T-helper 1 cell treated with Interleukin-12 subunit alpha and Interleukin-12 subunit beta and Interleukin-4 antibody, amounts not matched to agents 30 μg/mL and 1 μg/mL, for 36 hours (primary cell): Measurements from ENCODE around the gene RASA4B.
"Not testable (repeated sequence)": the region's sequence is repeated elsewhere in the genome, so short reads cannot be mapped to it uniquely, and the experiment has no call there.

Experiments used
- H3K27ac Mint-ChIP-seq: one replicate; pipeline ENCODE4 v1.8.0; 2021; ENCODE audit warnings: mild to moderate bottlenecking, mixed read lengths
- H3K27me3 Mint-ChIP-seq: one replicate; pipeline ENCODE4 v1.8.0; 2021; ENCODE audit warnings: low read depth, mixed read lengths
- H3K36me3 Mint-ChIP-seq: one replicate; pipeline ENCODE4 v1.8.0; 2021; ENCODE audit warnings: low read depth, mixed read lengths
- H3K4me1 Mint-ChIP-seq: one replicate; pipeline ENCODE4 v1.8.0; 2021; ENCODE audit warnings: low read depth, mixed read lengths
- H3K4me3 Mint-ChIP-seq: one replicate; pipeline ENCODE4 v1.8.0; 2021; ENCODE audit warnings: mild to moderate bottlenecking, moderate library complexity, mixed read lengths
- H3K9me3 Mint-ChIP-seq: one replicate; pipeline ENCODE4 v1.8.0; 2021; ENCODE audit warnings: mixed read lengths

RASA4B gene

DNA sequence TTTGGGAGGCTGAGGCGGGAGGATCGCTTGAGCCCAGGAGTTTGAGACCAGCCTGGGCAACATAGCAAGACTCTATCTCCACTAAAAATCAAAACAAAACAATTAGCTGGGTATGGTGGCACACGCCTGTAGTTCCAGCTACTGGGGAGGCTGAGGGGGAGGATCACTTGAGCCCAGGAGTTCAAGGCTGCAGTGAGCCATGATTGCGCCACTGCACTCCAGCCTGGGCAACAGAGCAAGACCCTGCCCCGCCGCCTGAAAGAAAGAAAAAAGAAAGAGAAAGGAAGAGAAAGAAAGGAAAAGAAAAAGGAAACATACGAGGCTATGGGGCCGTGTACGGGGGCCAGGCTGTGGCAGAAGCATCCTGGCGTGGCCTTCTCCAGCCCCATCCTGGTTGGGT is 62.6 kb downstream of the RASA4B start:
- not testable (repeated sequence) for H3K27me3 Mint-ChIP-seq, H3K9me3 Mint-ChIP-seq, H3K4me3 Mint-ChIP-seq, H3K36me3 Mint-ChIP-seq, H3K4me1 Mint-ChIP-seq, H3K27ac Mint-ChIP-seq

DNA sequence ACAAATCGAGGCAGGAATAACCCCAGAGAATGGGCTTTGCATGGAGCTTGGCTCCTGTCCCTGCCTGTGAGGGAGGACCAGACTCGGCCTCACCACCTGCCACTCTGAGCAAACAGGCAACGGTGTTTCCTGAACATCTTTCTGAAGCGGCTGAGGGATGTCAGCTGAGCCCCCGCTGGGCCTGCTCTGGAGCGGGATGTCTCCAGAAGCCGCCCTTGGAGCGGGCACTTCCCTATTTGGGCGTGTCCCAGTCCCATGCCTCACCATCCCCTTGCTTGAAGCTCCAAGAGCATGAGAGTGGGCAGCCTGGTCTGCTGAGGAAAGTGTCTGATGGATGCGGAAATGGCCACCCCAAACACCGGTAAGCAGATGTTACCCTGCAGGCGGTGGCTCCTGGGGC is 63.1 kb downstream of the RASA4B start:
- no peak overlapping the region for H3K27ac Mint-ChIP-seq
- no peak overlapping the region for H3K4me3 Mint-ChIP-seq
- H3K4me1 Mint-ChIP-seq: no peaks in the 10 kb centered on the region
- H3K36me3 Mint-ChIP-seq: no peaks in the 10 kb centered on the region
- no peaks in the 10 kb centered on the region for H3K27me3 Mint-ChIP-seq
- no peaks in the 10 kb centered on the region for H3K9me3 Mint-ChIP-seq

GRCh38 chr7:102453319-102453718 is 64.3 kb downstream of the RASA4B start:
- Mint-ChIP-seq H3K27me3 (no peaks in the 10 kb centered on the region), H3K4me3 (no peak overlapping the region), H3K36me3 (peaks cover 5% of the 10 kb centered on the region), H3K27ac (no peak overlapping the region), H3K9me3 (no peaks in the 10 kb centered on the region), H3K4me1 (no peaks in the 10 kb centered on the region)

DNA sequence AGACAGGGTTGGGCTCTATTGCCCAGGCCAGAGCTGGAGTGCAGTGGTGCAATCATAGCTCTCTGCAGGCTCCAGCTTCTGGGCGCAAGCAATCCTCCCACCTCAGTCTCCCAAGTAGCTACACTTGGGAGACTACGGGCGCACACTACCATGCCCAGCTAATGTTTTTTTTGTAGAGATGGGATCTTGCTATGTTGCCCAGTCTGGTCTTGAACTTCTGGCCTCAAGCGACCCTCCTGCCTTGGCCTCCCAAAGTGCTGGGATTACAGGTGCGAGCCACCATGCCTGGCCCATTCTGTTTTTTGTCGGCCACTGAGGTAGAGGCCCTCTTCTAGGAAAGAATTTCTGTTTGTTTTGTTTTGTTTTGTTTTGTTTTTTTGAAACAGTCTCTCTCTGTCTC is 65.1 kb downstream of the RASA4B start:
- Mint-ChIP-seq H3K27me3 (no peaks in the 10 kb centered on the region), H3K9me3 (no peaks in the 10 kb centered on the region), H3K4me1 (no peaks in the 10 kb centered on the region), H3K4me3 (no peak overlapping the region), H3K36me3 (peaks cover 5% of the 10 kb centered on the region), H3K27ac (no peak overlapping the region)

GRCh38 chr7:102451371-102452054 is 66.1 kb downstream of the RASA4B start:
- Mint-ChIP-seq H3K4me3 (no peak overlapping the region), H3K27ac (no peak overlapping the region), H3K4me1 (no peaks in the 10 kb centered on the region), H3K9me3 (no peaks in the 10 kb centered on the region), H3K27me3 (no peaks in the 10 kb centered on the region), H3K36me3 (peaks cover 5% of the 10 kb centered on the region)

DNA sequence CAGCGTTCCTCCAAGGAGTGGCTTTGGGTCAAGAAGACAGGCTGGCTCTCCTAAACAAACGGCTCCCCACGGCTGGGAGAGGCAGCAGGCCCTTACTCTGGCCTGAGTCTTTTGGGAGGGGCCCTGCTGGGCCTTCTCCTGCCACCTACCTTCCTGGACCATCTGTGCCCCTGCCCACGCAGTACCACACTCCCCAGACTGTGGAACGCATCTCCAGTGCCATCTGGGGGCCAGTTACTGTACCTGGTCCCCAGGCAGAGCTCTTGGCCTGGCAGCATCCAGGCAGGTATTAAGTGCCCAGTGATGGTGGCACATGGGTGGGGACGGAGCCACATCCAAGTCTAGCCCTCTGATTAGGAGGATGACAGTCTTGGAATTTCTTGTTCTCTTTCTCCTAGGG is 67.3 kb downstream of the RASA4B start:
- Mint-ChIP-seq H3K4me1 (no peaks in the 10 kb centered on the region), H3K27ac (no peak overlapping the region)

DNA sequence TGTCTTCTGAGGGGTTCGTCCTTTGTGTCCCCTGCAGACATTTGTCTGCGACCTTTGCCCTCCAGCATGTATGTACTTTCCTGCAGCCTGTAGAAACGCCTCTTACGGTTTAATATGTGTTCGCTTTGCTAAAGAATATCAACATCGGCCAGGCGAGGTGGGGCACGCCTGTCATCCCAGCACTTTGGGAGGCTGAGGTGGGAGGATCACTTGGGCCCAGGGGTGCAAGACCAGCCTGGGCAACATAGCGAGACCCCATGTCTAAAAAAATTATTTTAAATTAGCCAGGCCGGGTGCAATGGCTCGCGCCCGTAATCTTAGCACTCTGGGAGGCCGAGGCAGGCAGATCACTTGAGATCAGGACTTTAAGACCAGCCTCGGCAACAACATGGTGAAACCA is 68.4 kb downstream of the RASA4B start:
- peaks cover 13% of the 10 kb centered on the region for H3K36me3 Mint-ChIP-seq
- no peaks in the 10 kb centered on the region for H3K4me1 Mint-ChIP-seq
- H3K9me3 Mint-ChIP-seq: no peaks in the 10 kb centered on the region
- no peak overlapping the region for H3K4me3 Mint-ChIP-seq
- H3K27ac Mint-ChIP-seq: no peak overlapping the region
- H3K27me3 Mint-ChIP-seq: no peaks in the 10 kb centered on the region

More for the DNA sequence above, 67.3 kb downstream of the RASA4B start:
- Mint-ChIP-seq H3K4me3 (no peak overlapping the region), H3K9me3 (no peaks in the 10 kb centered on the region), H3K36me3 (peaks cover 8% of the 10 kb centered on the region), H3K27me3 (no peaks in the 10 kb centered on the region)

DNA sequence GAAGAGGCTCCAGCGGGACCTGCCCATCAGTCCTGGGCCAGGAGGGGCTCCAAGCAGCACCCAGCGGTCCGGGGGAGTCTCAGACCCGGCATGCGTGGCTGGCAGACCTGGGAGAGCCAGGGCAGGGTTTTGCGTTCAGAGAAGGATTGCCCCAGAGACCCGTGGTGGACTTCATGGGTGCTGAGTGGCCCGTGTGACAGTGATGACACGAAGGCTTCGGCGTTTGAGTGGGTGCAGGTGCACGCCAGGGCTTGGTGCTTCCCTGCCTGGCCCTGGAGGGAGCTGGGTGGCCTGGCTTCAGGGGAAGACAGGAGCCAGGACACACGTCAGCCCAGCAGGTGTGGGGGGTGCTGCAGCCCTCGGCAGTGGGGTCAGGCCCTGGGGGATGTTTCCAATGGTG is 70.3 kb downstream of the RASA4B start:
- H3K27me3 Mint-ChIP-seq: no peaks in the 10 kb centered on the region
- no peak overlapping the region for H3K27ac Mint-ChIP-seq
- peaks cover 13% of the 10 kb centered on the region for H3K36me3 Mint-ChIP-seq
- no peak overlapping the region for H3K4me3 Mint-ChIP-seq
- peaks cover 2% of the 10 kb centered on the region for H3K4me1 Mint-ChIP-seq
- no peaks in the 10 kb centered on the region for H3K9me3 Mint-ChIP-seq

DNA sequence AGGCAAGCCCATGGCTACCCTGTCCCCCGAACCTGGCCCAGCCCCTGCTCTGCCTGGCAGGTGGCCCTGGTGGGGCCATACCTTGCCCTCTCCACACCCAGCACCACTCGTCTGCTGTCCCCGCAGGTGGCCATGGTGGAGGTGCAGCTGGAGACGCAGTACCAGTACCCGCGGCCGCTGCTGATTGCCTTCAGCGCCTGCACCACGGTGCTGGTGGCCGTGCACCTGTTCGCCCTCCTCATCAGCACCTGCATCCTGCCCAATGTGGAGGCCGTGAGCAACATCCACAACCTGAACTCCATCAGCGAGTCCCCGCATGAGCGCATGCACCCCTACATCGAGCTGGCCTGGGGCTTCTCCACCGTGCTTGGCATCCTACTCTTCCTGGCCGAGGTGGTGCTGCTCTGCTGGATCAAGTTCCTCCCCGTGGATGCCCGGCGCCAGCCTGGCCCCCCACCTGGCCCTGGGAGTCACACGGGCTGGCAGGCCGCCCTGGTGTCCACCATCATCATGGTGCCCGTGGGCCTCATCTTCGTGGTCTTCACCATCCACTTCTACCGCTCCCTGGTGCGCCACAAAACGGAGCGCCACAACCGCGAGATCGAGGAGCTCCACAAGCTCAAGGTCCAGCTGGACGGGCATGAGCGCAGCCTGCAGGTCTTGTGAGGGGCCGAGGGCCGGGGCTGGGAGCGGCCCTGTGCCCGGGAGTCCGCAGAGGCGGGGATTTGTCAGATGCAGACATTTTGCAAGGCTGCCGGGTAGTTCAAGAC is 71.0 kb downstream of the RASA4B start:
- Mint-ChIP-seq H3K27ac (no peak overlapping the region), H3K9me3 (no peaks in the 10 kb centered on the region), H3K4me1 (peaks cover 2% of the 10 kb centered on the region), H3K36me3 (peaks cover 16% of the 10 kb centered on the region), H3K27me3 (no peaks in the 10 kb centered on the region), H3K4me3 (no peak overlapping the region)

DNA sequence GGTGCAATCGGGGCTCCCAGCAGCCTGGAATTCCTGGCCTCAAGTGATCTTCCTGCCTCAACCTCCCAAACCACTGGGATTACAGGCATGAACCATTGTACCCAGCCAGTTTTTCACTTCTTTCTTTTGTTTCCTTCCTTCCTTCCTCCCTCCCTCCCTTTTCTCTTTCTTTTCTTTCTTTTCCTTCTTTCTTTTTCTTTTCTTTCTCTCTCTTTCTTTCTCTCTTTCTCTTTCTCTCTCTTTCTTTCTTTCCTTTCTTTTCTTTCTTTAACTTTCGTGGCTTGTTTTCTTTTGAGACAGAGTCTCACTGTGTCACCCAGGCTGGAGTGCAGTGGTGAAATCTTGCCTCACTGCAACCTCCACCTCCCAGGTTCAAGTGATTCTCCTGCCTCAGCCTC is 71.9 kb downstream of the RASA4B start:
- Mint-ChIP-seq H3K4me1 (peaks cover 2% of the 10 kb centered on the region), H3K4me3 (no peak overlapping the region), H3K36me3 (peaks cover 17% of the 10 kb centered on the region), H3K27ac (peak overlapping the region; percentile 1), H3K27me3 (no peaks in the 10 kb centered on the region), H3K9me3 (no peaks in the 10 kb centered on the region)

DNA sequence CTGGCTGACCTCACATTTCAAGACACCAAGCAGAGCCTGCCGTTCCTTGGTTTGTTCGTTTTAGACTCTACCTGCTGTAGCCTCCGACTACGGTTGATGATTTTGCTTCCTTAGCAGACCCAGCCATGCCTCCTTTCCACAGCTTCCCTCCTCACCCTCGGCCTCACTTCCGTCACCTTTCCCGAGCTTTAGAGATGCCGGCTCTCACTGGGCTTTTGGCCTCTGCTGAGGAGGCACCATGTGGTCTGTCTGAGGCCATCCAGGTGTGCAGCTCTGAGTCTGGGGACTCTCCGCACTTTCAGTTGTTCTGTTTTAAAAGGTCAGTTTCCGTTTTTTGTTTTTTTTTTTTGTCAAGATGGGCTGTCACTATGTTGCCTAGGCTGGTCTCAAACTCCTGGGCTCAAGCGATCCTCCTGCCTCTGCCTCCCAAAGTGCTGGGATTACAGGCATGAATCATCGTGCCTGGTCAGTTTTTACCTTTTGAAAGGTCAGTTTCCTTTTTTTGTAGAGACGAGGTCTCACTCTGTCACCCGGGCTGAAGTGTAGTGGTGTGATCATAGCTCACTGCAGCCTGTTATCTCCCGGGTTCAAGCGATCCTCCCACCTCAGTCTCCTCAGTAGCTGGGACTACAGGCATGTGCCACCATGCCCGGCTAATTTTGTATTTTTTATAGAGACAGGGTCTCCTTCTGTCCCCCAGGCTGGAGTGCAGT is 72.5 kb downstream of the RASA4B start:
- no peak overlapping the region for H3K4me3 Mint-ChIP-seq
- peak overlapping the region; percentile 18 for H3K27ac Mint-ChIP-seq
- H3K4me1 Mint-ChIP-seq: peaks cover 2% of the 10 kb centered on the region
- H3K9me3 Mint-ChIP-seq: no peaks in the 10 kb centered on the region
- H3K36me3 Mint-ChIP-seq: peaks cover 17% of the 10 kb centered on the region
- H3K27me3 Mint-ChIP-seq: no peaks in the 10 kb centered on the region

DNA sequence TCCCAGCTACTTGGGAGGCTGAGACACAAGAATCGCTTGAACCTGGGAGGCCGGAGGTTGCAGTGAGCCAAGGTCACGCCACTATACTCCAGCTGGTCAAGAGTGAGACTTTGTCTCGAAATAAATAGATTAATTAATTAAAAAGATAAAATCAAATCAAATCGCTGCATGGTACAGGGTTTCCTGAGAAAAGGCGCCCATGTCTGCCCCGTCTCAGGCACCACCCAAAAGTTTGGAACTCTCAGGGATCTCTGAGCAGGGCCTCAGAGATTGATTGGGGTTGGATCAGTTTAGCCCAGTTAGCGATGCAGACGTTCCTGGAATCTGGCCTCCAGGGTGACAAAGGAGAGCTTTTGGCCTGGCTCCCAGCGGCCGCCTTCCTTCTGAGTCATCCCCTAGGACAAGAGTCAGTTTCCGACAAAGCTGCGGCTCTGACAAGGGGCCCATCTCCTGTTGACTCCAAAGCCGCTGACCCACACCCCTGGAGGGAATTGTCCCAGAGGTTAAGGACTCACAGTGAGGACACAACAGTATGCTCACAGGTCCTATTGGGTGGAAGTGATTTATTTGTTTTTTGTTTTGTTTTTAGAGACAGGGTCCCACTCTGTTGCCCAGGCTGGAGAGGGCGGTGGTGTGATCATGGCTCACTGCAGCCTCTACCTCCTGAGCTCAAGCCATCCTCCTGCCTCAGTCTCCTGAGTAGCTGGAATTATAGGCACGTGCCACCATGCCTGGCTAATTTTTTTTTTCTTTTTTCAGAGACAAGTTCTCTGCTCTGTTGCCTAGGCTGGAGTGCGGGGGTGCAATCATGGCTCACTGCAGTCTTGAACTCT is 77.4 kb downstream of the RASA4B start:
- peaks cover 14% of the 10 kb centered on the region for H3K36me3 Mint-ChIP-seq
- H3K27me3 Mint-ChIP-seq: no peaks in the 10 kb centered on the region
- no peak overlapping the region for H3K27ac Mint-ChIP-seq
- H3K9me3 Mint-ChIP-seq: no peaks in the 10 kb centered on the region
- peaks cover 11% of the 10 kb centered on the region for H3K4me1 Mint-ChIP-seq
- no peak overlapping the region for H3K4me3 Mint-ChIP-seq

DNA sequence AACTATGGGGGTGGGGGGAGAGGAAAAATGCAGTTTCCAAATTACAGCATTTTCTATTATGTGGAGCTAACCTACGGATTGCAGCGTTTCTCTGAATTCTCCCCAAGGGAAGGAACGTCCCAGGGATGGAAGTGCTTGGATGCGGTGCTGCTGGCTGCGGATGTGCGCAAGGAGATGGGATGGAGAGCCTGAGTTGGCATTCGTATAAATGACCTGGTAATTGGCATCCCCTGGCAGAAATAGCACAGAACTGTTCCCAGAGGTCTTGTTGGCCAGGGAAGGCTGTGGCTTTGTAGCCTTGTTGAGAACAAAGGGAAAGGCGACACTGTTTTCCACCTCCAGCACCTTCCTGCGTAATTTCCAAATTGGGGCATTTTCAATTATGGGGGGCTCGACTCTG is 81.5 kb downstream of the RASA4B start:
- Mint-ChIP-seq H3K27me3 (no peaks in the 10 kb centered on the region), H3K27ac (no peak overlapping the region), H3K4me1 (peaks cover 27% of the 10 kb centered on the region), H3K36me3 (peaks cover 8% of the 10 kb centered on the region), H3K4me3 (peak overlapping the region; percentile 56), H3K9me3 (no peaks in the 10 kb centered on the region)

DNA sequence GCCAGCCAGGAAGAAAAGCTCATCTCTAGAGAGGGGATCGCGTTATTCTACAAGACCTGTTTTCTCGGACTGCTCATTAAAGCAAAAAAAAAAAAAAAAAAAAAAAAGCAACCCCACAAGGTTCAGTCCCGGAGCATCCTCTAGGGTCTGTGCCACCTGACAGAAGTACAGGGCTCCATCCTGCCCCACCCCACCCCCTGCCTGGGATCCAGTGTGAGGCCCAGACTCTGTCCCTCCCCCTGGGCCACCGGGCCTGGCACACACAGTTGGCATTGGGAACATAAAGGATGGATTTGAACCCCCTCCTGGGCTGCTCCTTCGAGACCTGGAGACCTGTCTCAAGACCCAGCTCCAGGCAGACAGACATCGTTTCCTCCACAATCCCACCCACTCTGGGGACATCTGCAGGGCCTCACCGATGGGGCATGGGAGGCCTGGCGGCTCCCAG is 83.5 kb downstream of the RASA4B start:
- H3K4me3 Mint-ChIP-seq: peak overlapping the region; percentile 90
- H3K27ac Mint-ChIP-seq: peak overlapping the region; percentile 81
- no peaks in the 10 kb centered on the region for H3K27me3 Mint-ChIP-seq
- H3K36me3 Mint-ChIP-seq: peaks cover 11% of the 10 kb centered on the region
- peaks cover 43% of the 10 kb centered on the region for H3K4me1 Mint-ChIP-seq
- no peaks in the 10 kb centered on the region for H3K9me3 Mint-ChIP-seq
